Mesenchymal stem cell (in vitro differentiated cells and primary cell): ENCODE measurements around the gene SLC23A2.
"Not testable (repeated sequence)": the region's sequence is repeated elsewhere in the genome, so short reads cannot be mapped to it uniquely, and the experiment has no call there.

Source experiments
- DNase-seq: peaks from one replicate; pipeline ENCODE4 v3.0.0-alpha.2; 2013
- H2AFZ ChIP-seq: one replicate; pipeline ENCODE4 v1.6.1; 2013; ENCODE audit warnings: low read depth, mild to moderate bottlenecking, control low read depth, inconsistent platforms, low read length, moderate library complexity
- H2AK5ac ChIP-seq: 2 replicates; pipeline ENCODE4 v1.6.1; 2013; ENCODE audit warnings: low read length, moderate library complexity, mild to moderate bottlenecking, inconsistent platforms; ENCODE audit not compliant: severe bottlenecking
- H2BK120ac ChIP-seq: one replicate; pipeline ENCODE4 v1.6.1; 2013; ENCODE audit warnings: low read depth, mild to moderate bottlenecking, inconsistent platforms, low read length, moderate library complexity
- H2BK12ac ChIP-seq, 2 experiments: one replicate each; pipeline ENCODE4 v1.6.1; 2013; ENCODE audit warnings: inconsistent platforms in 2 of 2, low read length in 2 of 2, mild to moderate bottlenecking in 2 of 2, moderate library complexity in 2 of 2, control low read depth in 1 of 2
- H2BK15ac ChIP-seq: one replicate; pipeline ENCODE4 v1.6.1; 2013; ENCODE audit warnings: mild to moderate bottlenecking, low read depth, inconsistent platforms; ENCODE audit not compliant: poor library complexity, severe bottlenecking
- H2BK5ac ChIP-seq: 2 replicates; pipeline ENCODE4 v1.6.1; 2013; ENCODE audit warnings: low read depth, mild to moderate bottlenecking, low read length, control low read depth, inconsistent platforms; ENCODE audit not compliant: poor library complexity, severe bottlenecking
- H3K14ac ChIP-seq, 2 experiments: one replicate each; pipeline ENCODE4 v1.6.1; 2013; ENCODE audit warnings: inconsistent platforms in 2 of 2, low read length in 2 of 2, control low read depth in 1 of 2, mild to moderate bottlenecking in 1 of 2, moderate library complexity in 1 of 2
- H3K18ac ChIP-seq, 2 experiments: one replicate each; pipeline ENCODE4 v1.6.1; 2013; ENCODE audit warnings: inconsistent platforms in 2 of 2, low read length in 2 of 2, control low read depth in 1 of 2, low read depth in 1 of 2, mild to moderate bottlenecking in 1 of 2
- H3K23ac ChIP-seq, 2 experiments: one replicate each; pipeline ENCODE4 v1.6.1; 2013; ENCODE audit warnings: inconsistent platforms in 2 of 2, low read length in 2 of 2, mild to moderate bottlenecking in 2 of 2, moderate library complexity in 2 of 2, control low read depth in 1 of 2
- H3K27ac ChIP-seq: 2 replicates; pipeline ENCODE4 v1.5.1; 2013; ENCODE audit warnings: mild to moderate bottlenecking, moderate library complexity, low read length, control low read depth, inconsistent platforms; ENCODE audit not compliant: poor library complexity, severe bottlenecking
- H3K27me3 ChIP-seq, 2 experiments: 2 replicates each; pipeline versions ENCODE4 v1.6.1 to v1.7.0; 2013; ENCODE audit warnings: low read length in 2 of 2, mild to moderate bottlenecking in 2 of 2, moderate library complexity in 2 of 2, control low read depth in 1 of 2, inconsistent platforms in 1 of 2; ENCODE audit not compliant: control insufficient read depth in 1 of 2, insufficient read depth in 1 of 2
- H3K36me3 ChIP-seq, 2 experiments: 2 replicates each; pipeline versions ENCODE4 v1.6.1 to v1.7.0; 2013; ENCODE audit warnings: low read length in 2 of 2, control low read depth in 1 of 2, inconsistent platforms in 1 of 2, low read depth in 1 of 2, mild to moderate bottlenecking in 1 of 2; ENCODE audit not compliant: insufficient read depth in 2 of 2, control insufficient read depth in 1 of 2
- H3K4ac ChIP-seq, 2 experiments: one replicate each; pipeline ENCODE4 v1.6.1; 2013; ENCODE audit warnings: inconsistent platforms in 2 of 2, low read length in 2 of 2, mild to moderate bottlenecking in 2 of 2, moderate library complexity in 2 of 2, control low read depth in 1 of 2, low read depth in 1 of 2
- H3K4me1 ChIP-seq: 2 replicates; pipeline ENCODE4 v1.6.1; 2013; ENCODE audit warnings: low read depth, low read length, control low read depth; ENCODE audit not compliant: control insufficient read depth, insufficient read depth
- H3K4me2 ChIP-seq: 2 replicates; pipeline ENCODE4 v1.6.1; 2013; ENCODE audit warnings: low read length, mild to moderate bottlenecking, inconsistent platforms; ENCODE audit not compliant: poor library complexity, severe bottlenecking
- H3K4me3 ChIP-seq, 2 experiments: 2 replicates each; pipeline versions ENCODE4 v1.5.1 to v1.7.0; 2013; ENCODE audit warnings: low read length in 2 of 2, mild to moderate bottlenecking in 2 of 2, control low read depth in 1 of 2, low read depth in 1 of 2; ENCODE audit not compliant: insufficient read depth in 1 of 2
- H3K79me1 ChIP-seq: replicated peaks from 2 replicates; pipeline ENCODE4 v1.6.1; 2013; ENCODE audit warnings: mild to moderate bottlenecking, control low read depth, low read length, inconsistent platforms; ENCODE audit not compliant: poor library complexity, severe bottlenecking
- H3K9ac ChIP-seq: 2 replicates; pipeline ENCODE4 v1.7.0; 2013; ENCODE audit warnings: mild to moderate bottlenecking, low read length, moderate library complexity
- H3K9me3 ChIP-seq: 2 replicates; pipeline ENCODE4 v1.7.0; 2013; ENCODE audit warnings: mild to moderate bottlenecking, low read length; ENCODE audit not compliant: control insufficient read depth
- H4K8ac ChIP-seq: one replicate; pipeline ENCODE4 v1.6.1; 2013; ENCODE audit warnings: inconsistent platforms, mild to moderate bottlenecking, low read length, moderate library complexity
- H4K91ac ChIP-seq: one replicate; pipeline ENCODE4 v1.6.1; 2013; ENCODE audit warnings: mild to moderate bottlenecking, low read length, inconsistent platforms
- WGBS: methylation state at CpG from one replicate; pipeline ENCODE4 v1.1.7; 2013; ENCODE audit warnings: mixed read lengths; 5-methylcytosine and 5-hydroxymethylcytosine counted together

The SLC23A2 gene

DNA sequence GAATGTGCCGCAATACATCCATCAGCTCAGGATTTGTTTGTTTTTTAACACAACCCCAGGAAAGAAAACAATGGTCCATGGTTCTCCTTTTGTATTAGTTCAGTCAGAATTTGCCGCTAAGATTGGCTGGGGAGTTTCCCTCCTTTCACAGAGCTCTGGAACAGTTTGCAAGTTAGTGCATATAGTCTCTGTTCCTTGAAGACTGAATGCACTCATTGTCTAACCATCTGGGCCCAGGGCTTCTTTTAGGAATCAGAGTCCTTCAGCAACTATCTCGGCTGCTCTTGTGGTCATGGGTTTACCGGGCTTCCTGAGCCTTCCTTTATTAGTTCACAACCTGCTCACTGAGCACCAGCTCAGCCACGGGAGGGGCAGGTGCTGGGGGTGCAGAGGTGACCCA lies 121.3 kb downstream of the SLC23A2 start:
- Histone ChIP-seq H3K36me3 (peaks cover 21 to 71% of the 10 kb centered on the region in 2 experiments), H2AFZ (no peak overlapping the region), H3K4ac (no peak overlapping the region), H2BK15ac (no peak overlapping the region), H3K4me2 (no peak overlapping the region), H3K14ac (no peak overlapping the region), H3K27me3 (no peaks in the 10 kb centered on the region), H2BK120ac (no peak overlapping the region), H3K27ac (no peak overlapping the region), H2BK12ac (no peak overlapping the region), H3K9me3 (no peaks in the 10 kb centered on the region), H2BK5ac (no peak overlapping the region), H3K4me3 (no peak overlapping the region), H3K18ac (no peak overlapping the region), H3K23ac (no peak overlapping the region), H3K4me1 (peaks cover 7% of the 10 kb centered on the region), H3K9ac (no peak overlapping the region), H4K91ac (no peak overlapping the region), H4K8ac (no peak overlapping the region), H2AK5ac (no peak overlapping the region), H3K79me1 (no peaks in the 10 kb centered on the region)
- 96% methylated on average over 4 of the region's 5 CpGs for WGBS
- DNase-seq, result no peak

DNA sequence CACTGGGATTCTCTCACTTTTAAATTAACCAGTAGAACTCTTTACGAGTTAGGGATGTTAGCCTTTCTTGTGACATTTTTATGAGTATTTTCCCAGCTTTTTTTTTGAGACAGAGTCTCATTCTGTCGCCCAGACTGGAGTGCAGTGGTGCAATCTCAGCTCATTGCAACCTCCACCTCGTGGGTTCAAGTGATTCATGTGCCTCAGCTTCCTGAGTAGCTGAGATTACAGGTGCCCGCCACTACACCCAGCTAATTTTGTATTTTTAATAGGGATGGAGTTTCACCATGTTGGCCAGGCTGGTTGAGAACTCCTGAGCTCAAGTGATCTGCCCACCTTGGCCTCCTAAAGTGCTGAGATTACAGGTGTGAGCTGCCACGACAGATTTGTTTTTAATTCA lies 123.2 kb downstream of the SLC23A2 start:
- H3K9me3 ChIP-seq, H4K8ac ChIP-seq, H3K9ac ChIP-seq, H3K4me2 ChIP-seq, H2AFZ ChIP-seq, H3K18ac ChIP-seq, H3K4ac ChIP-seq, H3K79me1 ChIP-seq, H3K23ac ChIP-seq, H2BK12ac ChIP-seq, DNase-seq, H3K4me1 ChIP-seq, H3K14ac ChIP-seq, H4K91ac ChIP-seq, H3K4me3 ChIP-seq, H3K27me3 ChIP-seq, H2BK120ac ChIP-seq, H3K27ac ChIP-seq, H2AK5ac ChIP-seq, H2BK5ac ChIP-seq, H2BK15ac ChIP-seq: not testable (repeated sequence)
- WGBS, result 71% methylated on average over 4 of the region's 5 CpGs
- H3K36me3 ChIP-seq, result peaks cover 26 to 69% of the 10 kb centered on the region in 2 experiments

DNA sequence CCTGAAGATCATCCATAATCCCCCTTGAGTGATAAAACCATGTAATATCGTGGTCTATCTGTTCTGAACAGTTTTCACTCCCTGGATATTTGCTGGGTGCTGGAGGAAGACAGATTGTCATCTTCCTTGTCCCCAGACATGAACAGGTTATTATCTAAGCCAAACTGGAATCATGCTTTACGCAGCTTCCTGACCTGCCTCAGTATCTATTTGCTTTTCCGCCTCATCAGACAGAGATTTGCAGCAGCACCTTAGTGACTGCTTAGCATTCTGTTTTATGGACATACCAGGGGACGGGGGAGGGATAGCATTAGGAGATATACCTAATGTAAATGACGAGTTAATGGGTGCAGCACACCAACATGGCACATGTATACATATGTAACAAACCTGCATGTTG lies 124.6 kb downstream of the SLC23A2 start:
- Histone ChIP-seq H2BK5ac (no peak overlapping the region), H3K4me1 (peaks cover 7% of the 10 kb centered on the region), H3K27ac (no peak overlapping the region), H3K27me3 (no peaks in the 10 kb centered on the region), H4K8ac (no peak overlapping the region), H3K18ac (no peak overlapping the region), H3K9me3 (no peaks in the 10 kb centered on the region), H3K4me2 (no peak overlapping the region), H3K36me3 (peaks cover 35 to 71% of the 10 kb centered on the region in 2 experiments), H3K14ac (no peak overlapping the region), H3K79me1 (no peaks in the 10 kb centered on the region), H3K23ac (no peak overlapping the region), H4K91ac (no peak overlapping the region), H3K9ac (no peak overlapping the region), H3K4ac (no peak overlapping the region), H2BK15ac (no peak overlapping the region), H2BK12ac (no peak overlapping the region), H2AK5ac (no peak overlapping the region), H2AFZ (no peak overlapping the region), H2BK120ac (no peak overlapping the region), H3K4me3 (no peak overlapping the region)
- DNase-seq, result no peak
- WGBS, result 95% methylated on average over 4 of the region's 5 CpGs

DNA sequence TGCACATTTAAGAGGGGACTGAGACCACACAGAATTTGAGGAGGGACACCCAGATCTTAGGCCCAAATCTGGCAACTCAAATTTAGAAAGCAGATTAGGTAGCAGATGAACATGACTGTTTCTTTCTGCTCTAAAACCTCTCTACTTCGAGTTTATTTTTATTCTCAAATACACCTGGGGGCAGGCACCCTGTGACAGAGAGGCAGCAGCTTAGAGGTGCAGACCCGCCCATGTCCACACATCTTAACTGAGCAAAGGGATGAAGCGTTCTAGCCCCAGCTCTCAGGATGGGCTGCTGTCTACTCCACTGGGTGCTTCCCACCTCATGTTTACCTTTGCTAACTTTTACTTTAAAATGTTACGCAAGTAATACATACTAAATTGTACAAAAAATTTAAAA lies 125.0 kb downstream of the SLC23A2 start:
- Histone ChIP-seq H3K27me3 (no peaks in the 10 kb centered on the region), H3K9me3 (no peaks in the 10 kb centered on the region), H4K8ac (no peak overlapping the region), H4K91ac (no peak overlapping the region), H2BK15ac (no peak overlapping the region), H2BK120ac (no peak overlapping the region), H2BK12ac (no peak overlapping the region), H3K27ac (no peak overlapping the region), H3K36me3 (peaks cover 38 to 71% of the 10 kb centered on the region in 2 experiments), H3K18ac (no peak overlapping the region), H3K79me1 (no peaks in the 10 kb centered on the region), H3K4me2 (no peak overlapping the region), H3K4ac (no peak overlapping the region), H3K4me3 (no peak overlapping the region), H3K14ac (no peak overlapping the region), H2AFZ (no peak overlapping the region), H3K4me1 (peaks cover 7% of the 10 kb centered on the region), H3K9ac (no peak overlapping the region), H2BK5ac (no peak overlapping the region), H2AK5ac (no peak overlapping the region), H3K23ac (no peak overlapping the region)
- WGBS, result 93% methylated on average over 3 of the region's 4 CpGs
- no peak for DNase-seq
